ENCODE data around the gene F12. TPM values are rescaled to one million over a fixed set of nuclear protein-coding genes. Genes with fewer than 3 reads are reported as not detected.
A peak's percentile ranks its signal among the peaks of the same experiment; 100 is the strongest.

F12 gene
- total RNA-seq, 1 experiment from 2014 or later, result not detected

GRCh38 chr5:177405805-177406204, 3.6 kb downstream of the F12 start:
- no TSS peak for BruUV-seq (replicated peaks)
- POLR2A ChIA-PET (ENCODE audit: low non-redundant PET), result no interaction called here
- no peak for TF ChIP-seq CTCF (conservative IDR thresholded peaks at IDR 0.05; ENCODE audit: low read depth, low read length)
- TF ChIP-seq EZH2 (IDR thresholded peaks at IDR 0.05; ENCODE audit: borderline replicate concordance, low read depth, low read length, poor library complexity, severe bottlenecking), result no peak

GRCh38 chr5:177405312-177405711, 4.1 kb downstream of the F12 start:
- H3K9me3 ChIP-seq (ENCODE audit: low read depth, low read length, poor library complexity, severe bottlenecking), result no peaks in the 10 kb centered on the region
- H3K4me3 ChIP-seq (ENCODE audit: low read depth, low read length, poor library complexity, severe bottlenecking), result no peak overlapping the region
- no peak overlapping the region for H3K27ac ChIP-seq (ENCODE audit: low read depth, low read length, poor library complexity, severe bottlenecking)
- H3K27me3 ChIP-seq (replicated peaks; ENCODE audit: insufficient read depth, low read depth, low read length, poor library complexity), result peaks cover 37% of the 10 kb centered on the region
- H3K36me3 ChIP-seq (ENCODE audit: insufficient read depth, low read length, poor library complexity, severe bottlenecking), result no peaks in the 10 kb centered on the region
- BruUV-seq (replicated peaks), result no TSS peak
- H3K4me1 ChIP-seq (ENCODE audit: insufficient read depth, low read length, poor library complexity, severe bottlenecking), result peaks cover 18% of the 10 kb centered on the region
- POLR2A ChIA-PET (ENCODE audit: low non-redundant PET), result interaction anchor here (0.5 to 0.6 kb wide), 2 partner anchors 61 to 140 kb away, joined by 4 to 9 read pairs; no protein-coding TSS in a partner anchor
- no peak for TF ChIP-seq CTCF (conservative IDR thresholded peaks at IDR 0.05; ENCODE audit: low read depth, low read length)
- no peak for TF ChIP-seq EZH2 (IDR thresholded peaks at IDR 0.05; ENCODE audit: borderline replicate concordance, low read depth, low read length, poor library complexity, severe bottlenecking)
- no peak for DNase-seq (ENCODE audit: low spot score)
- intact Hi-C loops (cut with micrococcal nuclease; ENCODE audit: unreplicated experiment), result no loop called here
- CTCF ChIA-PET, result no interaction called here

More at GRCh38 chr5:177405805-177406204, 3.6 kb downstream of the F12 start:
- CTCF ChIA-PET, result no interaction called here
- H3K27ac ChIP-seq (ENCODE audit: low read depth, low read length, poor library complexity, severe bottlenecking), result no peak overlapping the region
- H3K36me3 ChIP-seq (ENCODE audit: insufficient read depth, low read length, poor library complexity, severe bottlenecking), result no peaks in the 10 kb centered on the region
- intact Hi-C loops (cut with micrococcal nuclease; ENCODE audit: unreplicated experiment), result no loop called here
- no peak overlapping the region for H3K4me3 ChIP-seq (ENCODE audit: low read depth, low read length, poor library complexity, severe bottlenecking)
- H3K4me1 ChIP-seq (ENCODE audit: insufficient read depth, low read length, poor library complexity, severe bottlenecking), result peaks cover 18% of the 10 kb centered on the region
- peaks cover 32% of the 10 kb centered on the region for H3K27me3 ChIP-seq (replicated peaks; ENCODE audit: insufficient read depth, low read depth, low read length, poor library complexity)
- DNase-seq (ENCODE audit: low spot score), result no peak
- H3K9me3 ChIP-seq (ENCODE audit: low read depth, low read length, poor library complexity, severe bottlenecking), result no peaks in the 10 kb centered on the region

DNA sequence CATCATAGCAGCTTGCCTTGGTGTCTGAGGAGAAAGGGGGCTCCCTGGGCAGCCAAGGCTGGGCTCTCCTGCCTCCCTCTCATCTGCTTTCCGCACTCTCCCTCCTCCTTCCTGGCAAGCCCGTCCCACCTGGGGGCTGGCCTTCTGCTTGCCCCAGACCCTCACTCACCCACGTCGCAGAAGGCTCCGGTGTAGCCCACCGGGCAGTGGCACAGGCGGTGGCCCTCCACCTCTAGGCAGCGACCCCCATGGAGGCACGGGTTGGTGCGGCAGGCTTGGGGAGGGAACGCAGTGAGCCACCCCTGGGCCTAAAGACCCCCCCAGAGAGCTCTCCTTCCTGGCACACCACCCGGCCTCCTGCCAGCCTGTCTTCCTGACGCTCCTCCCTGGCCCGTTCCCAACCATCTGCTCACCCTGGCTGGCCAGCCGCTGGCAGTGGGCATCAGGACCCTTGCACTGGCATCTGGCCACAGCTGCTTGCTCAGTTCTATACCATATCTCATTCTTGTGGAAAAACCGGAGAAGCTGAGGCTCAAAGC, 4.7 kb downstream of the F12 start:
- ChIA-PET POLR2A (ENCODE audit: low non-redundant PET) (interaction anchor here (0.5 to 0.6 kb wide), 2 partner anchors 61 to 141 kb away, joined by 4 to 9 read pairs; no protein-coding TSS in a partner anchor), CTCF (interaction anchor here (0.7 to 2.1 kb wide), 3 partner anchors 14 to 53 kb away, joined by 3 to 7 read pairs (median 5); no protein-coding TSS in a partner anchor)
- BruUV-seq (replicated peaks), result no TSS peak
- no peak for DNase-seq (ENCODE audit: low spot score)
- peaks cover 43% of the 10 kb centered on the region for H3K27me3 ChIP-seq (replicated peaks; ENCODE audit: insufficient read depth, low read depth, low read length, poor library complexity)
- intact Hi-C loops (cut with micrococcal nuclease; ENCODE audit: unreplicated experiment), result no loop called here
- H3K9me3 ChIP-seq (ENCODE audit: low read depth, low read length, poor library complexity, severe bottlenecking), result no peaks in the 10 kb centered on the region
- H3K4me1 ChIP-seq (ENCODE audit: insufficient read depth, low read length, poor library complexity, severe bottlenecking), result peaks cover 18% of the 10 kb centered on the region
- H3K27ac ChIP-seq (ENCODE audit: low read depth, low read length, poor library complexity, severe bottlenecking), result no peak overlapping the region
- no peaks in the 10 kb centered on the region for H3K36me3 ChIP-seq (ENCODE audit: insufficient read depth, low read length, poor library complexity, severe bottlenecking)
- peak overlapping the region; percentile 46 for H3K4me3 ChIP-seq (ENCODE audit: low read depth, low read length, poor library complexity, severe bottlenecking)
- no peak for TF ChIP-seq CTCF (conservative IDR thresholded peaks at IDR 0.05; ENCODE audit: low read depth, low read length)
- no peak for TF ChIP-seq EZH2 (IDR thresholded peaks at IDR 0.05; ENCODE audit: borderline replicate concordance, low read depth, low read length, poor library complexity, severe bottlenecking)

Measured in A673 (cell line).